HEK293 (cell line): ENCODE results near the gene SKI.

Experiments
- CTCF ChIA-PET: fragments of 350-600 bp; formaldehyde crosslinking; extraction: SDS; loops from one replicate; lab custom pipeline; 2021; ENCODE audit warnings: antibody characterized with exemption; lab: Yijun Ruan, JAX
- POLR2A ChIA-PET: fragments of 300-600 bp; formaldehyde crosslinking; extraction: SDS; loops from one replicate; lab custom pipeline; 2020; ENCODE audit warnings: antibody characterized with exemption, inconsistent platforms; lab: Yijun Ruan, JAX
- H3K27ac ChIP-seq: fragments of 200-500 bp; sonication (Bioruptor generic); 2 replicates; pipeline ENCODE4 v1.5.1; 2014; ENCODE audit warnings: low read depth, low read length, control low read depth, inconsistent platforms; ENCODE audit errors: extremely low read depth
- H3K36me3 ChIP-seq, 2 experiments: fragments of 200-500 bp in 1 of 2; sonication (Bioruptor generic) in 1 of 2; 1 replicate in 1 of 2; 2 replicates in 1 of 2; pipeline ENCODE4 v1.5.1; 2014 to 2017; ENCODE audit warnings: inconsistent platforms in 2 of 2, low read length in 2 of 2; ENCODE audit not compliant: control insufficient read depth in 2 of 2, insufficient read depth in 1 of 2
- H3K4me1 ChIP-seq: fragments of 200-500 bp; sonication (Bioruptor generic); 2 replicates; pipeline ENCODE4 v1.5.1; 2014; ENCODE audit warnings: mild to moderate bottlenecking, low read length, inconsistent platforms; ENCODE audit not compliant: control insufficient read depth, insufficient read depth
- H3K4me3 ChIP-seq: 2 replicates; pipeline ENCODE4 v1.5.1; 2011; ENCODE audit warnings: low read depth, mild to moderate bottlenecking, control low read depth, low read length, moderate library complexity
- H3K9me3 ChIP-seq: fragments of 200-500 bp; sonication (Bioruptor generic); 2 replicates; pipeline ENCODE4 v1.5.1; 2014; ENCODE audit warnings: low read depth, low read length, inconsistent platforms; ENCODE audit not compliant: control insufficient read depth, insufficient read depth
- GLI2 ChIP-seq: fragments of 450-650 bp; formaldehyde crosslinking; IDR thresholded peaks from 2 replicates; pipeline ENCODE4; 2017; ENCODE audit warnings: missing biosample characterization, missing genetic modification characterization, low read depth, borderline replicate concordance
- HIC1 ChIP-seq: fragments of 450-650 bp; formaldehyde crosslinking; IDR thresholded peaks from 2 replicates; pipeline ENCODE4 v1.5.1; 2016; ENCODE audit warnings: missing biosample characterization, missing genetic modification characterization
- HOXA7 ChIP-seq: sonication (generic); formaldehyde crosslinking; IDR thresholded peaks from 2 replicates; pipeline ENCODE4 v1.8.1; 2022; ENCODE audit warnings: missing genetic modification reagents, borderline replicate concordance
- MZF1 ChIP-seq: fragments of 450-650 bp; formaldehyde crosslinking; IDR thresholded peaks from 2 replicates; pipeline ENCODE4 v1.5.1; 2017; ENCODE audit warnings: missing biosample characterization, missing genetic modification characterization, borderline replicate concordance
- PATZ1 ChIP-seq: fragments of 450-650 bp; formaldehyde crosslinking; IDR thresholded peaks from 2 replicates; pipeline ENCODE4 v1.5.1; 2016; ENCODE audit warnings: missing biosample characterization, missing genetic modification characterization
- ZBTB8A ChIP-seq: fragments of 450-650 bp; formaldehyde crosslinking; IDR thresholded peaks from 2 replicates; pipeline ENCODE4 v1.5.1; 2016; ENCODE audit warnings: missing biosample characterization, missing genetic modification characterization
- ZNF19 ChIP-seq: fragments of 450-650 bp; formaldehyde crosslinking; IDR thresholded peaks from 2 replicates; pipeline ENCODE4; 2016; ENCODE audit warnings: missing biosample characterization, missing genetic modification characterization, low read depth
- ZNF324 ChIP-seq: fragments of 450-650 bp; formaldehyde crosslinking; IDR thresholded peaks from 2 replicates; pipeline ENCODE4 v1.5.1; 2016; ENCODE audit warnings: missing biosample characterization, missing genetic modification characterization
- ZNF37A ChIP-seq: fragments of 450-650 bp; IDR thresholded peaks from 2 replicates; pipeline ENCODE4 v1.5.1; 2018; ENCODE audit warnings: missing biosample characterization, missing genetic modification characterization
- ZNF416 ChIP-seq: fragments of 450-650 bp; formaldehyde crosslinking; IDR thresholded peaks from 2 replicates; pipeline ENCODE4 v1.5.1; 2016; ENCODE audit warnings: missing biosample characterization, missing genetic modification characterization
- ZNF600 ChIP-seq: fragments of 450-650 bp; formaldehyde crosslinking; IDR thresholded peaks from 2 replicates; pipeline ENCODE4 v1.5.1; 2016; ENCODE audit warnings: missing biosample characterization, missing genetic modification characterization
- ZNF837 ChIP-seq: fragments of 450-650 bp; formaldehyde crosslinking; IDR thresholded peaks from 2 replicates; pipeline ENCODE4 v1.5.1; 2016; ENCODE audit warnings: missing biosample characterization, missing genetic modification characterization
- TF ChIP-seq, protein P1 (sequence below): fragments of 450-650 bp; formaldehyde crosslinking; IDR thresholded peaks from 2 replicates; pipeline ENCODE4 v1.5.1; 2016; ENCODE audit warnings: missing biosample characterization, missing genetic modification characterization
- TF ChIP-seq, protein P2 (sequence below): fragments of 450-650 bp; formaldehyde crosslinking; IDR thresholded peaks from 2 replicates; pipeline ENCODE4 v1.5.1; 2016; ENCODE audit warnings: missing biosample characterization, missing genetic modification characterization, borderline replicate concordance

The SKI gene

DNA sequence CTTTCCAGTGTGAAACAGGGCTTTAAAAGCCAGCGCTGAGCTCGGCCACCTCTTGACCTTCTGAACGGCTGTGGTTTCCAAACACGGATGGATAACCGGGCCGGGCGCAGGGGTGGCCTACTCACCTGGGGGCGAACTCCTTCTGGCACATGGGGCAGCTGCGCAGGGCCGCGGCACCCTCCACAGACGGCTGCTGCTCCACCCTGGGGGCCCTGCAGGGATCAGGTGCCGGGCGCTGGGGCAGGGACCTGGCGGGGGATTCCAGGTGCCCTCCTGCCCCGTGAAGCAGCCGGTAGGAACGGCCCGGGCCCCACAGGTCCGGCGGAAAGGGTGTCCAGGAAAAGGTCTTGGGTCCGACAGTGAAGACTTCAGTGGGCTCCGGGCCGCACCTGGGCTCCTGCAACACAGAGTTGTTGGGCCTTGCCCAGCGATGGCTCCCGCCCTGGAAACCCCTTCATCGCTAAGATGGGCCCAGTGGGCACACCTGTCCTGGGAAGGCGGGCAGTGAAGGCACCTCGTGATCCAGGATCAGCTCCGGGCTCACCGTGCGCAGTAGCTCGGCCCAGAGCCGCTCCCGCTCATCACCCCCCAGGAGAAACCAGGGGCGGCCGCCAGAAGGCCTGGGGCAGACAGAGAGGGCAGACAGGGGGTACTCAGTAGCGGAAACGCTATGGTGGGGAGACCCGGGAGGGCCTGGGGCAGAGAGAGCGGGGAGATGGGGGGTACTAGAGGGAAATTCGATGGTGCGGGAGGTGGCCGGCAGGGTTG, 34.4 kb upstream of the SKI start:
- Histone ChIP-seq H3K27ac (peak overlapping the region; percentile 63), H3K4me1 (no peaks in the 10 kb centered on the region), H3K4me3 (peak overlapping the region; percentile 61), H3K9me3 (no peaks in the 10 kb centered on the region), H3K36me3 (peaks cover 0 to 26% of the 10 kb centered on the region in 2 experiments; a peak in 2 of 3 replicates)
- CTCF ChIA-PET, result interaction anchor here (0.6 kb wide), 1 partner anchor 153 kb away, joined by 5 read pairs; no protein-coding TSS in a partner anchor
- POLR2A ChIA-PET, result interaction anchor here (1.0 to 2.1 kb wide), 4 partner anchors 18 to 198 kb away, joined by 4 to 13 read pairs (median 6); partner anchors contain the start of genes MORN1 and RER1
- TF ChIP-seq HIC1 (tag by site-specific recombination) (peak; percentile 37; the same call in 1 of the 2 replicates), PATZ1 (tag by site-specific recombination) (0 out of 2 replicates have a peak, but pooled peaks have one; percentile 20), ZNF600 (tag by site-specific recombination) (no peak)

- Histone ChIP-seq H3K36me3 (peaks cover 0 to 26% of the 10 kb centered on the region in 2 experiments; a peak in 1 of 3 replicates), H3K27ac (peak within 1 kb of the TSS; percentile 63), H3K9me3 (no peaks in the 10 kb centered on the region), H3K4me1 (no peaks in the 10 kb centered on the region), H3K4me3 (peak within 1 kb of the TSS; percentile 61)
- CTCF ChIA-PET, result interaction anchor here (0.6 to 3.4 kb wide), 41 partner anchors 10 to 1228 kb away, joined by 3 to 105 read pairs (median 4); partner anchors contain the start of genes MORN1, PLEKHN1 and RER1
- POLR2A ChIA-PET, result interaction anchor here (0.6 to 2.1 kb wide), 15 partner anchors 10 to 219 kb away, joined by 3 to 24 read pairs (median 4); partner anchors contain the start of genes MORN1, PEX10 and RER1
- TF ChIP-seq, protein P1, sequence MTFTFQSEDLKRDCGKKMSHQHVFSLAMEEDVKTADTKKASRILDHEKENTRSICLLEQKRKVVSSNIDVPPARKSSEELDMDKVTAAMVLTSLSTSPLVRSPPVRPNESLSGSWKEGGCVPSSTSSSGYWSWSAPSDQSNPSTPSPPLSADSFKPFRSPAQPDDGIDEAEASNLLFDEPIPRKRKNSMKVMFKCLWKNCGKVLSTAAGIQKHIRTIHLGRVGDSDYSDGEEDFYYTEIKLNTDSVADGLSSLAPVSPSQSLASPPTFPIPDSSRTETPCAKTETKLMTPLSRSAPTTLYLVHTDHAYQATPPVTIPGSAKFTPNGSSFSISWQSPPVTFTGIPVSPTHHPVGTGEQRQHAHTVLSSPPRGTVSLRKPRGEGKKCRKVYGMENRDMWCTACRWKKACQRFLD (tag by site-specific recombination), result no peak
- TF ChIP-seq HOXA7, result no peak
- TF ChIP-seq ZNF19, result no peak
- TF ChIP-seq, protein P2, sequence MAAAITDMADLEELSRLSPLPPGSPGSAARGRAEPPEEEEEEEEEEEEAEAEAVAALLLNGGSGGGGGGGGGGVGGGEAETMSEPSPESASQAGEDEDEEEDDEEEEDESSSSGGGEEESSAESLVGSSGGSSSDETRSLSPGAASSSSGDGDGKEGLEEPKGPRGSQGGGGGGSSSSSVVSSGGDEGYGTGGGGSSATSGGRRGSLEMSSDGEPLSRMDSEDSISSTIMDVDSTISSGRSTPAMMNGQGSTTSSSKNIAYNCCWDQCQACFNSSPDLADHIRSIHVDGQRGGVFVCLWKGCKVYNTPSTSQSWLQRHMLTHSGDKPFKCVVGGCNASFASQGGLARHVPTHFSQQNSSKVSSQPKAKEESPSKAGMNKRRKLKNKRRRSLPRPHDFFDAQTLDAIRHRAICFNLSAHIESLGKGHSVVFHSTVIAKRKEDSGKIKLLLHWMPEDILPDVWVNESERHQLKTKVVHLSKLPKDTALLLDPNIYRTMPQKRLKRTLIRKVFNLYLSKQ (tag by site-specific recombination), result no peak
- TF ChIP-seq PATZ1 (tag by site-specific recombination), result no peak
- TF ChIP-seq ZBTB8A (tag by site-specific recombination), result no peak
- TF ChIP-seq MZF1, result no peak
- TF ChIP-seq ZNF324 (tag by site-specific recombination), result no peak
- no peak for TF ChIP-seq ZNF416
- no peak for TF ChIP-seq GLI2 (tag by site-specific recombination)
- no peak for TF ChIP-seq ZNF37A (tag by site-specific recombination)
- TF ChIP-seq ZNF837 (tag by site-specific recombination), result no peak
Measured at GRCh38 chr1:2194319-2194897, 33.7 kb upstream of the SKI start, which contains the start of gene FAAP20. Gene FAAP20 (minus strand): TSS chr1:2194772. CDS start chr1:2194749, 23 bp downstream.
